PC-3 (cell line): ENCODE results near the gene KLK10.

Experiments
- EZH2phosphoT487 ChIP-seq: fragments of 300-600 bp; sonication (generic); IDR thresholded peaks from 2 replicates; pipeline ENCODE4 v1.6.1; 2018; ENCODE audit warnings: mild to moderate bottlenecking, antibody characterized with exemption, low read length, borderline replicate concordance
- TF ChIP-seq, protein P1 (sequence below): fragments of 300-600 bp; sonication (generic); conservative IDR thresholded peaks from 2 replicates; pipeline ENCODE4 v1.5.1; 2017; ENCODE audit warnings: antibody characterized with exemption, low read depth, mild to moderate bottlenecking, low read length

DNA sequence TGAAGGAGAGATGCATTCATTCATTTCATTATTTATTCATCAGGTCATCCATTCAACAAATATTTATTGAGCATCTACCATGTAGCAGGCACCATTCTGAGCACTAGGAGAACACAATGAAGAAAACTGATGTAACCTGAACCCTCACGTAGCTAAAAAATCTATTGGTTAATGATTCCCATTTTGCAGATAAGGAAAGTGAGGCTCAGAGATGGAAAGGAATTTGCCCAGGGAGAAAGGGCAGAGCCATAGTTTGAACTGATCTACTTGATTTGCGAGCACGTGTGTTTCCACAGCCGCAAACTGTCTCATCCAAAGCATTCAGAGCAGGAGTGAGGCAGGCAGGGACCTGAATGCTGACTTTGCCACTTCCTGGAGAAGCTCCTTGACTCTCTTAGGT, 20.8 kb downstream of the KLK10 start:
- TF ChIP-seq, protein P1, sequence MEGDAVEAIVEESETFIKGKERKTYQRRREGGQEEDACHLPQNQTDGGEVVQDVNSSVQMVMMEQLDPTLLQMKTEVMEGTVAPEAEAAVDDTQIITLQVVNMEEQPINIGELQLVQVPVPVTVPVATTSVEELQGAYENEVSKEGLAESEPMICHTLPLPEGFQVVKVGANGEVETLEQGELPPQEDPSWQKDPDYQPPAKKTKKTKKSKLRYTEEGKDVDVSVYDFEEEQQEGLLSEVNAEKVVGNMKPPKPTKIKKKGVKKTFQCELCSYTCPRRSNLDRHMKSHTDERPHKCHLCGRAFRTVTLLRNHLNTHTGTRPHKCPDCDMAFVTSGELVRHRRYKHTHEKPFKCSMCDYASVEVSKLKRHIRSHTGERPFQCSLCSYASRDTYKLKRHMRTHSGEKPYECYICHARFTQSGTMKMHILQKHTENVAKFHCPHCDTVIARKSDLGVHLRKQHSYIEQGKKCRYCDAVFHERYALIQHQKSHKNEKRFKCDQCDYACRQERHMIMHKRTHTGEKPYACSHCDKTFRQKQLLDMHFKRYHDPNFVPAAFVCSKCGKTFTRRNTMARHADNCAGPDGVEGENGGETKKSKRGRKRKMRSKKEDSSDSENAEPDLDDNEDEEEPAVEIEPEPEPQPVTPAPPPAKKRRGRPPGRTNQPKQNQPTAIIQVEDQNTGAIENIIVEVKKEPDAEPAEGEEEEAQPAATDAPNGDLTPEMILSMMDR, result no peak
- no peak for TF ChIP-seq EZH2phosphoT487
